NCI-H2171 treated with DMSO at 0.1 percent for 48 hours (cell line): ENCODE results near the gene VAMP8.
"Not testable (repeated sequence)": the region's sequence is repeated elsewhere in the genome, so short reads cannot be mapped to it uniquely, and the experiment has no call there.

ENCODE experiments used
- DNase-seq: peaks from one replicate; lab custom pipeline; 2025; lab: John Stamatoyannopoulos, UW

VAMP8 gene

GRCh38 chr2:85577386-85578242, at the start of gene VAMP8:
TSS of gene VAMP8 (plus strand) at chr2:85577586. CDS start at chr2:85577647, 61 bp downstream.
- no peak for DNase-seq

- DNase-seq: no peak
Observed at GRCh38 chr2:85527787-85528186, 49.6 kb upstream of the VAMP8 start.

GRCh38 chr2:85528355-85528754, 49.0 kb upstream of the VAMP8 start:
- DNase-seq: no peak

GRCh38 chr2:85529809-85530208, 47.6 kb upstream of the VAMP8 start:
- DNase-seq: no peak

- DNase-seq: no peak
Observed at GRCh38 chr2:85531589-85531988, 45.8 kb upstream of the VAMP8 start.

- no peak for DNase-seq
Observed at GRCh38 chr2:85534099-85534498, 43.3 kb upstream of the VAMP8 start.

GRCh38 chr2:85534881-85535280, 42.5 kb upstream of the VAMP8 start:
- no peak for DNase-seq

GRCh38 chr2:85536479-85536878, 40.9 kb upstream of the VAMP8 start:
- no peak for DNase-seq

- DNase-seq: peak; percentile 71
Observed at GRCh38 chr2:85537600-85538506, 39.5 kb upstream of the VAMP8 start.

GRCh38 chr2:85538507-85539360, 38.7 kb upstream of the VAMP8 start, which contains the start of gene MAT2A:
TSS of gene MAT2A (plus strand) at chr2:85539168. CDS start at chr2:85539288, 120 bp downstream.
- DNase-seq: peak; percentile 94

GRCh38 chr2:85539361-85540132, 37.8 kb upstream of the VAMP8 start:
- DNase-seq: peak; percentile 63

- DNase-seq: no peak
Observed at GRCh38 chr2:85540133-85540648, 37.2 kb upstream of the VAMP8 start.

- no peak for DNase-seq
Observed at GRCh38 chr2:85541262-85541661, 36.1 kb upstream of the VAMP8 start.

- no peak for DNase-seq
Observed at GRCh38 chr2:85541753-85542457, 35.5 kb upstream of the VAMP8 start.

- DNase-seq: no peak
Observed at GRCh38 chr2:85542777-85543176, 34.6 kb upstream of the VAMP8 start.

GRCh38 chr2:85544254-85544691, 33.1 kb upstream of the VAMP8 start:
- DNase-seq: not testable (repeated sequence)

GRCh38 chr2:85544915-85545779, 32.2 kb upstream of the VAMP8 start:
- peak; percentile 18 for DNase-seq

GRCh38 chr2:85545780-85546240, 31.6 kb upstream of the VAMP8 start:
- no peak for DNase-seq
